HL-60/S4 treated with phorbol 12-myristate 13-acetate at 8.2 ng/mL for 4 days and 3 days (cell line): ENCODE results near the gene SCFD2.
"Not testable (repeated sequence)": the region's sequence is repeated elsewhere in the genome, so short reads cannot be mapped to it uniquely, and the experiment has no call there.

Experiments used
- in situ Hi-C: fragments of 300-500 bp; cut with MboI; formaldehyde crosslinking; loops from 2 replicates; pipeline ENCODE4 v1.15.0; 2022; ENCODE audit warnings: low sequenced_read_pairs

Gene SCFD2

GRCh38 chr4:53059871-53060270 is 306.0 kb downstream of the SCFD2 start:
- in situ Hi-C loops, result no loop called here

- in situ Hi-C loops, result no loop called here
Measured at GRCh38 chr4:53059256-53059655, 306.6 kb downstream of the SCFD2 start.

GRCh38 chr4:53057679-53058078 is 308.2 kb downstream of the SCFD2 start:
- in situ Hi-C loops, result no loop called here

GRCh38 chr4:53057108-53057507 is 308.8 kb downstream of the SCFD2 start:
- in situ Hi-C loops, result not testable (repeated sequence)

- in situ Hi-C loops, result no loop called here
Measured at GRCh38 chr4:53055716-53056403, 310.0 kb downstream of the SCFD2 start.

GRCh38 chr4:53055274-53055673 is 310.6 kb downstream of the SCFD2 start:
- in situ Hi-C loops, result no loop called here

GRCh38 chr4:53050361-53050774 is 315.5 kb downstream of the SCFD2 start:
- in situ Hi-C loops, result no loop called here

- in situ Hi-C loops, result no loop called here
Measured at GRCh38 chr4:53049528-53049927, 316.3 kb downstream of the SCFD2 start.

- in situ Hi-C loops, result no loop called here
Measured at GRCh38 chr4:53044651-53044960, 321.3 kb downstream of the SCFD2 start.

- in situ Hi-C loops, result no loop called here
Measured at GRCh38 chr4:53043891-53044650, 321.8 kb downstream of the SCFD2 start.

GRCh38 chr4:53043055-53043454 is 322.8 kb downstream of the SCFD2 start:
- in situ Hi-C loops, result no loop called here

GRCh38 chr4:53040851-53041250 is 325.0 kb downstream of the SCFD2 start:
- in situ Hi-C loops, result no loop called here

- in situ Hi-C loops, result no loop called here
Measured at GRCh38 chr4:53040459-53040815, 325.4 kb downstream of the SCFD2 start.

GRCh38 chr4:53039741-53040458 is 326.0 kb downstream of the SCFD2 start:
- in situ Hi-C loops, result no loop called here

GRCh38 chr4:53037892-53038291 is 328.0 kb downstream of the SCFD2 start:
- in situ Hi-C loops, result no loop called here

GRCh38 chr4:53032908-53033307 is 333.0 kb downstream of the SCFD2 start:
- in situ Hi-C loops, result not testable (repeated sequence)

- in situ Hi-C loops, result no loop called here
Measured at GRCh38 chr4:53026233-53026632, 339.6 kb downstream of the SCFD2 start.

- in situ Hi-C loops, result no loop called here
Measured at GRCh38 chr4:53023677-53024299, 342.1 kb downstream of the SCFD2 start.

GRCh38 chr4:53022513-53023100 is 343.3 kb downstream of the SCFD2 start:
- in situ Hi-C loops, result no loop called here

- in situ Hi-C loops, result no loop called here
Measured at GRCh38 chr4:53021754-53022512, 343.9 kb downstream of the SCFD2 start.
